GM12878 (cell line): ENCODE results near the gene TECTA. TPM values are rescaled to one million over a fixed set of nuclear protein-coding genes. Genes with fewer than 3 reads are reported as not detected.

ENCODE experiments used
- ATF3 ChIP-seq: IDR thresholded peaks from 2 replicates; pipeline ENCODE4 v1.6.1; 2011; ENCODE audit warnings: low read depth, mild to moderate bottlenecking, low read length, moderate library complexity, borderline replicate concordance; ENCODE audit errors: extremely low read depth
- BCL3 ChIP-seq: IDR thresholded peaks from 2 replicates; pipeline ENCODE4 v1.6.1; 2011; ENCODE audit warnings: borderline replicate concordance, low read depth, mild to moderate bottlenecking, moderate library complexity, low read length; ENCODE audit not compliant: insufficient read depth, poor library complexity, severe bottlenecking
- CEBPB ChIP-seq, 2 experiments: fragments of 150-350 bp in 1 of 2; IDR thresholded peaks; 2 replicates each; pipeline ENCODE4 v1.6.1; 2012 to 2014; ENCODE audit warnings: low read depth in 2 of 2, low read length in 2 of 2, borderline replicate concordance in 1 of 2, inconsistent platforms in 1 of 2
- GATAD2B ChIP-seq: fragments of 450-650 bp; conservative IDR thresholded peaks from 2 replicates; pipeline ENCODE4 v1.6.1; 2017; ENCODE audit warnings: low read depth, mild to moderate bottlenecking, moderate library complexity
- JUNB ChIP-seq: IDR thresholded peaks from 2 replicates; pipeline ENCODE4 v1.6.1; 2016; ENCODE audit warnings: antibody characterized with exemption, mild to moderate bottlenecking
- KAT2A ChIP-seq: conservative IDR thresholded peaks from 2 replicates; pipeline ENCODE4 v1.6.1; 2011; ENCODE audit warnings: low read depth, low read length; ENCODE audit not compliant: control insufficient read depth
- KDM1A ChIP-seq: fragments of 200-600 bp; sonication (generic); IDR thresholded peaks from 2 replicates; pipeline ENCODE4 v1.6.1; 2016; ENCODE audit warnings: borderline replicate concordance
- LARP7 ChIP-seq: fragments of 450-650 bp; IDR thresholded peaks from 2 replicates; pipeline ENCODE4 v1.6.1; 2017; ENCODE audit warnings: mild to moderate bottlenecking
- NBN ChIP-seq: fragments of 450-650 bp; IDR thresholded peaks from 2 replicates; pipeline ENCODE4 v1.6.1; 2016
- NKRF ChIP-seq: fragments of 450-650 bp; conservative IDR thresholded peaks from 2 replicates; pipeline ENCODE4 v1.6.1; 2017; ENCODE audit warnings: mild to moderate bottlenecking, moderate library complexity
- SKIL ChIP-seq: fragments of 450-650 bp; IDR thresholded peaks from 2 replicates; pipeline ENCODE4 v1.6.1; 2017; ENCODE audit warnings: mild to moderate bottlenecking, low read depth, inconsistent platforms; ENCODE audit not compliant: poor library complexity, severe bottlenecking
- SP1 ChIP-seq: IDR thresholded peaks from one replicate; pipeline ENCODE4 v1.6.1; 2011; ENCODE audit warnings: low read depth, low read length
- TAF1 ChIP-seq: IDR thresholded peaks from 2 replicates; pipeline ENCODE4 v1.6.1; 2011; ENCODE audit warnings: mild to moderate bottlenecking, low read depth, low read length, borderline replicate concordance
- polyA plus RNA-seq, 11 experiments: library from polyadenylated mRNA; depleted of rRNA in 4 of 11; unstranded in 6 of 11; stranded (reverse) in 5 of 11; fragments of >200 nt; fragmentation: Nextera tagmentation in 4 of 11; fragmentation: Illumina TruSeq in 1 of 11; extraction: Ambion mirVana in 4 of 11; extraction: Trizol in 1 of 11; gene quantifications; 1 replicate in 1 of 11; 2 replicates in 10 of 11; pipeline versions ENCODE4 v1.2.1 to v1.2.3, GENCODE V29; 2011 to 2016; ENCODE audit warnings: inconsistent platforms in 2 of 11, missing spikeins in 2 of 11, low read depth in 1 of 11
- total RNA-seq, 4 experiments: library from RNA; depleted of rRNA in 3 of 4; stranded (reverse); fragments of >200 nt in 3 of 4; fragmentation: Illumina TruSeq in 1 of 4; extraction: Trizol in 1 of 4; gene quantifications; 2 replicates each; pipeline versions ENCODE4 v1.2.1 to v1.2.3, GENCODE V29; 2013 to 2021

Gene TECTA
- total and polyA plus RNA-seq, 10 of the 15 experiments (the other 5 are each of a cell fraction or from before 2014, with no cell fraction given) = under 0.01 to 0.14 (median 0.05) TPM; not detected in 1

- TF ChIP-seq CEBPB (IDR thresholded peaks at IDR 0.05; ENCODE audit: borderline replicate concordance in 1 of 2, low read depth in 2 of 2, low read length in 2 of 2) (no peak), KAT2A (no peak), TAF1 (no peak), SKIL (no peak), NBN (no peak), LARP7 (no peak), BCL3 (no peak), ATF3 (no peak), JUNB (no peak), NKRF (no peak), KDM1A (no peak), SP1 (no peak), GATAD2B (no peak)
These were observed 26.8 kb downstream of the TECTA start (continued) for GRCh38 chr11:121127809-121128208.
